ENCODE results near the gene GLI3. TPM values are rescaled to one million over a fixed set of nuclear protein-coding genes. Genes with fewer than 3 reads are reported as not detected.

The GLI3 gene
- total and polyA plus RNA-seq, 10 of the 15 experiments (the other 5 are each of a cell fraction or from before 2014, with no cell fraction given) = 0.01 TPM; not detected in 8

GRCh38 chr7:42085531-42085930, 151.5 kb downstream of the GLI3 start:
- H2AFZ ChIP-seq (ENCODE audit: control insufficient read depth, low read depth, low read length) = no peak overlapping the region
- POLR2A ChIA-PET = no interaction called here
- H4K20me1 ChIP-seq (ENCODE audit: control insufficient read depth, insufficient read depth) = no peaks in the 10 kb centered on the region
- no peak overlapping the region for H3K27ac ChIP-seq (ENCODE audit: control insufficient read depth, insufficient read depth)
- no peaks in the 10 kb centered on the region for H3K4me1 ChIP-seq (ENCODE audit: control insufficient read depth, insufficient read depth, low read length)
- H3K36me3 ChIP-seq (ENCODE audit: control insufficient read depth in 2 of 2, insufficient read depth in 2 of 2, low read length in 1 of 2) = no peaks in the 10 kb centered on the region
- in situ Hi-C loops (cut with MboI) (no loop called here), intact Hi-C loops (cut with micrococcal nuclease; ENCODE audit: unreplicated experiment) (no loop called here)
- SMC1A ChIA-PET (ENCODE audit: uncharacterized antibody, unreplicated experiment) = no interaction called here
- H3K4me2 ChIP-seq (ENCODE audit: control insufficient read depth, insufficient read depth) = no peak overlapping the region
- H3K4me3 ChIP-seq = no peak overlapping the region
- TF ChIP-seq BMI1 (IDR thresholded peaks at IDR 0.05; ENCODE audit: borderline replicate concordance) = no peak
- TF ChIP-seq NR2C1 (IDR thresholded peaks at IDR 0.05) = no peak
- TF ChIP-seq STAT1 (conservative IDR thresholded peaks at IDR 0.05) = no peak
- TF ChIP-seq, protein P1, sequence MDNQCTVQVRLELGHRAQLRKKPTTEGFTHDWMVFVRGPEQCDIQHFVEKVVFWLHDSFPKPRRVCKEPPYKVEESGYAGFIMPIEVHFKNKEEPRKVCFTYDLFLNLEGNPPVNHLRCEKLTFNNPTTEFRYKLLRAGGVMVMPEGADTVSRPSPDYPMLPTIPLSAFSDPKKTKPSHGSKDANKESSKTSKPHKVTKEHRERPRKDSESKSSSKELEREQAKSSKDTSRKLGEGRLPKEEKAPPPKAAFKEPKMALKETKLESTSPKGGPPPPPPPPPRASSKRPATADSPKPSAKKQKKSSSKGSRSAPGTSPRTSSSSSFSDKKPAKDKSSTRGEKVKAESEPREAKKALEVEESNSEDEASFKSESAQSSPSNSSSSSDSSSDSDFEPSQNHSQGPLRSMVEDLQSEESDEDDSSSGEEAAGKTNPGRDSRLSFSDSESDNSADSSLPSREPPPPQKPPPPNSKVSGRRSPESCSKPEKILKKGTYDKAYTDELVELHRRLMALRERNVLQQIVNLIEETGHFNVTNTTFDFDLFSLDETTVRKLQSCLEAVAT (IDR thresholded peaks at IDR 0.05) = no peak
- TF ChIP-seq TARDBP (IDR thresholded peaks at IDR 0.05; ENCODE audit: borderline replicate concordance) = no peak
- no peak for TF ChIP-seq SMAD1 (IDR thresholded peaks at IDR 0.05; ENCODE audit: low read depth, partially characterized antibody)
- no peak for TF ChIP-seq USF2 (IDR thresholded peaks at IDR 0.05; ENCODE audit: borderline replicate concordance, low read depth, low read length)
- TF ChIP-seq, protein P2, sequence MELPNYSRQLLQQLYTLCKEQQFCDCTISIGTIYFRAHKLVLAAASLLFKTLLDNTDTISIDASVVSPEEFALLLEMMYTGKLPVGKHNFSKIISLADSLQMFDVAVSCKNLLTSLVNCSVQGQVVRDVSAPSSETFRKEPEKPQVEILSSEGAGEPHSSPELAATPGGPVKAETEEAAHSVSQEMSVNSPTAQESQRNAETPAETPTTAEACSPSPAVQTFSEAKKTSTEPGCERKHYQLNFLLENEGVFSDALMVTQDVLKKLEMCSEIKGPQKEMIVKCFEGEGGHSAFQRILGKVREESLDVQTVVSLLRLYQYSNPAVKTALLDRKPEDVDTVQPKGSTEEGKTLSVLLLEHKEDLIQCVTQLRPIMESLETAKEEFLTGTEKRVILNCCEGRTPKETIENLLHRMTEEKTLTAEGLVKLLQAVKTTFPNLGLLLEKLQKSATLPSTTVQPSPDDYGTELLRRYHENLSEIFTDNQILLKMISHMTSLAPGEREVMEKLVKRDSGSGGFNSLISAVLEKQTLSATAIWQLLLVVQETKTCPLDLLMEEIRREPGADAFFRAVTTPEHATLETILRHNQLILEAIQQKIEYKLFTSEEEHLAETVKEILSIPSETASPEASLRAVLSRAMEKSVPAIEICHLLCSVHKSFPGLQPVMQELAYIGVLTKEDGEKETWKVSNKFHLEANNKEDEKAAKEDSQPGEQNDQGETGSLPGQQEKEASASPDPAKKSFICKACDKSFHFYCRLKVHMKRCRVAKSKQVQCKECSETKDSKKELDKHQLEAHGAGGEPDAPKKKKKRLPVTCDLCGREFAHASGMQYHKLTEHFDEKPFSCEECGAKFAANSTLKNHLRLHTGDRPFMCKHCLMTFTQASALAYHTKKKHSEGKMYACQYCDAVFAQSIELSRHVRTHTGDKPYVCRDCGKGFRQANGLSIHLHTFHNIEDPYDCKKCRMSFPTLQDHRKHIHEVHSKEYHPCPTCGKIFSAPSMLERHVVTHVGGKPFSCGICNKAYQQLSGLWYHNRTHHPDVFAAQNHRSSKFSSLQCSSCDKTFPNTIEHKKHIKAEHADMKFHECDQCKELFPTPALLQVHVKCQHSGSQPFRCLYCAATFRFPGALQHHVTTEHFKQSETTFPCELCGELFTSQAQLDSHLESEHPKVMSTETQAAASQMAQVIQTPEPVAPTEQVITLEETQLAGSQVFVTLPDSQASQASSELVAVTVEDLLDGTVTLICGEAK (IDR thresholded peaks at IDR 0.05; ENCODE audit: borderline replicate concordance) = no peak
- no peak for TF ChIP-seq CHD4 (IDR thresholded peaks at IDR 0.05)
- TF ChIP-seq ASH2L (IDR thresholded peaks at IDR 0.05; ENCODE audit: borderline replicate concordance, low read depth) = no peak
- no peak for TF ChIP-seq RAD21 (IDR thresholded peaks at IDR 0.05; ENCODE audit: insufficient read depth, low read depth, low read length)
- no peak for TF ChIP-seq SMC3 (IDR thresholded peaks at IDR 0.05; ENCODE audit: borderline replicate concordance, low read length)
- no peak for TF ChIP-seq RCOR1 (conservative IDR thresholded peaks at IDR 0.05; ENCODE audit: low read depth, low read length)
- TF ChIP-seq RFX5 (IDR thresholded peaks at IDR 0.05; ENCODE audit: low read depth, low read length) = no peak
- TF ChIP-seq NFYA (IDR thresholded peaks at IDR 0.05; ENCODE audit: borderline replicate concordance, low read depth, low read length) = no peak
- TF ChIP-seq MXI1 (IDR thresholded peaks at IDR 0.05; ENCODE audit: low read depth, low read length) = no peak
- CTCF ChIA-PET = no interaction called here
- BruUV-seq (replicated peaks) = no TSS peak
- no peak overlapping the region for H3K9ac ChIP-seq (ENCODE audit: control insufficient read depth, insufficient read depth, low read length)
- no peaks in the 10 kb centered on the region for H3K79me2 ChIP-seq (ENCODE audit: control insufficient read depth, insufficient read depth, low read length)
- RAD21 ChIA-PET (ENCODE audit: unreplicated experiment) = interaction anchor here (0.6 kb wide), 1 partner anchor 30 kb away, joined by 3 read pairs; no protein-coding TSS in a partner anchor
- DNase-seq (ENCODE audit: low read depth, low spot score) (no peak), ATAC-seq (no peak), FAIRE-seq (no peak)
- H3K9me3 ChIP-seq (replicated peaks; ENCODE audit: control insufficient read depth, insufficient read depth, low read length) = no peaks in the 10 kb centered on the region
- 31% methylated on average over 3 of the region's 3 CpGs for WGBS (ENCODE audit: insufficient coverage, insufficient replicate concordance, low lambda C conversion rate, missing lambda C conversion rate)
- no peaks in the 10 kb centered on the region; a peak in 1 of 4 replicates for H3K27me3 ChIP-seq (replicated peaks in 1 of 2; ENCODE audit: control insufficient read depth in 2 of 2, insufficient read depth in 2 of 2, low read length in 1 of 2)

All from GM12878 (cell line).